ENCODE results near the gene UBN1. TPM values are rescaled to one million over a fixed set of nuclear protein-coding genes. Genes with fewer than 3 reads are reported as not detected.

The UBN1 gene
- total and polyA plus RNA-seq, 4 donors, result 7.3 to 19.7 (median 14.2) TPM

- TF ChIP-seq ZBTB33 (IDR thresholded peaks at IDR 0.05) (no peak), EGR1 (IDR thresholded peaks at IDR 0.05; ENCODE audit: low read depth in 2 of 2) (no peak), SP1 (IDR thresholded peaks at IDR 0.05) (no peak), RXRA (IDR thresholded peaks at IDR 0.05) (no peak), CTCF (IDR thresholded peaks at IDR 0.05; ENCODE audit: low read depth, low read length, missing input control) (no peak), NR2F2 (IDR thresholded peaks at IDR 0.05) (no peak), YY1 (IDR thresholded peaks at IDR 0.05) (no peak), FOXA2 (IDR thresholded peaks at IDR 0.05) (no peak), MAX (IDR thresholded peaks at IDR 0.05) (no peak), FOXA1 (IDR thresholded peaks at IDR 0.05) (no peak), JUND (IDR thresholded peaks at IDR 0.05) (no peak), REST (IDR thresholded peaks at IDR 0.05) (no peak), HNF4A (conservative IDR thresholded peaks at IDR 0.05) (no peak), GABPA (IDR thresholded peaks at IDR 0.05 in 1 of 2, conservative IDR thresholded peaks at IDR 0.05 in 1 of 2) (no peak), HNF4G (IDR thresholded peaks at IDR 0.05) (no peak), RAD21 (IDR thresholded peaks at IDR 0.05) (no peak)
- WGBS, result 67% methylated on average over 29 of the region's 29 CpGs
- H3K27me3 ChIP-seq (ENCODE audit: control insufficient read depth in 4 of 4, insufficient read depth in 4 of 4, low read length in 3 of 4), result no peaks in the 10 kb centered on the region
- peak overlapping the region; percentile 30 to 72 for H3K9ac ChIP-seq (ENCODE audit: low read depth in 1 of 2, low read length in 2 of 2)
- no peaks in the 10 kb centered on the region for H3K9me3 ChIP-seq (ENCODE audit: control insufficient read depth in 4 of 4, low read length in 3 of 4)
- peak overlapping the region; percentile 70 for H3K27ac ChIP-seq (ENCODE audit: low read depth in 1 of 2, low read length in 2 of 2)
- DNase-seq (ENCODE audit: low spot score), result no peak
- peaks cover 0 to 37% (median 11%) of the 10 kb centered on the region in 4 donors for H3K4me1 ChIP-seq (ENCODE audit: control insufficient read depth in 4 of 4, insufficient read depth in 4 of 4, low read length in 3 of 4)
- peak overlapping the region; percentile 72 to 89 (median 87) for H3K4me3 ChIP-seq (ENCODE audit: low read depth in 1 of 3, low read length in 3 of 3)
- peaks cover 4 to 23% (median 11%) of the 10 kb centered on the region in 4 donors for H3K36me3 ChIP-seq (ENCODE audit: control insufficient read depth in 4 of 4, insufficient read depth in 3 of 4, low read depth in 1 of 4, low read length in 3 of 4)
Observed at GRCh38 chr16:4801051-4801961, 46.0 kb upstream of the UBN1 start.

Measured in liver (tissue), 9 donors.